Breast epithelium (tissue), 4 donors: ENCODE measurements around the gene HDAC4. TPM values are rescaled to one million over a fixed set of nuclear protein-coding genes. Genes with fewer than 3 reads are reported as not detected.

ENCODE experiments used
- DNase-seq, 2 donors: peaks; one replicate each; pipeline ENCODE4 v3.0.0-alpha.2; 2019; ENCODE audit warnings: low spot score in 2 of 2
- H3K27ac ChIP-seq, 2 donors: fragments of 200-600 bp; sonication (generic) in 1 of 2; one replicate each; pipeline ENCODE4 v1.5.1; 2016 to 2019; ENCODE audit warnings: mild to moderate bottlenecking in 1 of 2
- H3K27me3 ChIP-seq, 2 donors: fragments of 200-600 bp; sonication (generic) in 1 of 2; one replicate each; pipeline versions ENCODE4 v1.5.1 to v1.6.0; 2017 to 2019; ENCODE audit warnings: control low read depth in 1 of 2, mild to moderate bottlenecking in 1 of 2
- H3K36me3 ChIP-seq: fragments of 200-600 bp; one replicate; pipeline ENCODE4 v1.5.1; 2019
- H3K4me1 ChIP-seq, 2 donors: fragments of 200-600 bp; sonication (generic); one replicate each; pipeline ENCODE4 v1.5.1; 2016 to 2019; ENCODE audit warnings: control low read depth in 1 of 2
- H3K4me3 ChIP-seq, 3 donors: fragments of 200-600 bp; sonication (generic); 1 replicate in 2 of 3; 2 replicates in 1 of 3; pipeline ENCODE4 v1.5.1; 2016 to 2019; ENCODE audit warnings: mild to moderate bottlenecking in 3 of 3, moderate library complexity in 2 of 3
- H3K9me3 ChIP-seq, 2 donors: fragments of 200-600 bp; sonication (generic) in 1 of 2; one replicate each; pipeline ENCODE4 v1.5.1; 2016 to 2019; ENCODE audit warnings: control low read depth in 1 of 2
- POLR2A ChIP-seq: fragments of 450-650 bp; IDR thresholded peaks from one replicate; pipeline ENCODE4 v1.6.1; 2016; ENCODE audit warnings: antibody characterized with exemption, mild to moderate bottlenecking, moderate library complexity
- POLR2AphosphoS5 ChIP-seq, 3 donors: sonication (generic); formaldehyde crosslinking; IDR thresholded peaks; one replicate each; pipeline ENCODE4 v1.6.1; 2017; ENCODE audit warnings: antibody characterized with exemption in 3 of 3
- intact Hi-C: fragments of 100-400 bp; cut with DNase I; formaldehyde crosslinking; loops from one replicate; pipeline ENCODE4 v1.15.1; 2023; ENCODE audit warnings: low total_unique reads
- total RNA-seq, 3 donors: library from RNA; depleted of rRNA; stranded (reverse); fragments of >200 nt; gene quantifications; one replicate each; pipeline ENCODE4 v1.1.0, GENCODE V29; 2016
- TF ChIP-seq, protein P1 (sequence below), 3 donors: fragments of 450-650 bp; IDR thresholded peaks; one replicate each; pipeline ENCODE4 v1.5.1; 2016 to 2017; ENCODE audit warnings: antibody characterized with exemption in 3 of 3, mild to moderate bottlenecking in 3 of 3, moderate library complexity in 3 of 3

HDAC4 gene
- total RNA-seq, 3 donors from 2014 or later: 20.3 to 36.0 (median 32.8) TPM

DNA sequence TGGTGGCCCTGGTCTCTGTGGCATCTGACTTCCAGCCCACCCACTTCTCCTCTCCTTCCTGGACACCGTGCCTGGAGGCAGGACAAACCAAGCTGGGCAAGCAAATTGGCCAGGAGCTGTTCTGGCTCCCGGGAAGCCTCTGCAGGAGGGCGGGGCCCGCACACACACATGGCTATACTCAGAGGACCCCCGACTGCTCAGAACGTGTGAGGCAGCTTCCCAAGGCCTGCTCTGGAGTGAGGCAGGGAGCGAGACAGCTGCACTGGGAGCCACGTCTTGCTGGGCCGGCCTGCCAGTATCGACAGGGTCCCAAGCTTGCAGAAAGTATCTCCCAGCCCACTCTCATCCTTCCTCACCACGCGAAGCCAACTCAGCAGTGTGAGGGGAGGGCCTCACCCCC is 295.6 kb downstream of the HDAC4 start:
- peaks cover 8% of the 10 kb centered on the region for H3K36me3 ChIP-seq
- H3K4me3 ChIP-seq: no peak overlapping the region
- TF ChIP-seq, protein P1, sequence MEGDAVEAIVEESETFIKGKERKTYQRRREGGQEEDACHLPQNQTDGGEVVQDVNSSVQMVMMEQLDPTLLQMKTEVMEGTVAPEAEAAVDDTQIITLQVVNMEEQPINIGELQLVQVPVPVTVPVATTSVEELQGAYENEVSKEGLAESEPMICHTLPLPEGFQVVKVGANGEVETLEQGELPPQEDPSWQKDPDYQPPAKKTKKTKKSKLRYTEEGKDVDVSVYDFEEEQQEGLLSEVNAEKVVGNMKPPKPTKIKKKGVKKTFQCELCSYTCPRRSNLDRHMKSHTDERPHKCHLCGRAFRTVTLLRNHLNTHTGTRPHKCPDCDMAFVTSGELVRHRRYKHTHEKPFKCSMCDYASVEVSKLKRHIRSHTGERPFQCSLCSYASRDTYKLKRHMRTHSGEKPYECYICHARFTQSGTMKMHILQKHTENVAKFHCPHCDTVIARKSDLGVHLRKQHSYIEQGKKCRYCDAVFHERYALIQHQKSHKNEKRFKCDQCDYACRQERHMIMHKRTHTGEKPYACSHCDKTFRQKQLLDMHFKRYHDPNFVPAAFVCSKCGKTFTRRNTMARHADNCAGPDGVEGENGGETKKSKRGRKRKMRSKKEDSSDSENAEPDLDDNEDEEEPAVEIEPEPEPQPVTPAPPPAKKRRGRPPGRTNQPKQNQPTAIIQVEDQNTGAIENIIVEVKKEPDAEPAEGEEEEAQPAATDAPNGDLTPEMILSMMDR (IDR thresholded peaks at IDR 0.05): no peak
- no peak for TF ChIP-seq POLR2A
- TF ChIP-seq POLR2AphosphoS5 (IDR thresholded peaks at IDR 0.05): no peak

DNA sequence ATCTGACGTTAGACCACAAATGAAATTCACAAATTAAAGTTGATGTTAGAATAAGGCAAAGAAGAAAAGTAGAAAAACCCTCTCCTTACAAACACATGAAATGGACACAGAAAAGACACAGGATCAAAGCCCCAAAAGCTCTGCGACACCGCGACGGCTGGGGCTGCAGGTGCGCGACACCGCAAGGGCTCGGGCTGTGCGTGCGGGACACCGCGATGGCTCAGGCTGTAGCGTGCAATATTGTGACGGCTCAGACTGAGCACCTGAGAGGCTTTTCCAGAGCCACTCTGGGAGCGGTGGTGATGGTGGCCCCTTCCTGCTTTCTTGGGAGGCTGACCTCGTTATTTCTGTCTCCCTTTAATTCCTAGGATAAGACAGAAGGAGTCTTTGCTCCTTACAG is 296.0 kb downstream of the HDAC4 start:
- TF ChIP-seq POLR2AphosphoS5 (IDR thresholded peaks at IDR 0.05) (no peak), POLR2A (no peak)
- TF ChIP-seq, protein P1 (IDR thresholded peaks at IDR 0.05): no peak
- Histone ChIP-seq H3K27me3 (no peaks in the 10 kb centered on the region), H3K36me3 (peaks cover 9% of the 10 kb centered on the region), H3K27ac (no peak overlapping the region), H3K9me3 (no peaks in the 10 kb centered on the region), H3K4me1 (no peaks in the 10 kb centered on the region), H3K4me3 (no peak overlapping the region)
- DNase-seq: no peak
- intact Hi-C loops: loop anchor here (5.0 kb wide), 1 partner anchor 93 kb away; no protein-coding TSS in a partner anchor

More for the DNA sequence above, 295.6 kb downstream of the HDAC4 start:
- no peak for DNase-seq
- no peaks in the 10 kb centered on the region for H3K4me1 ChIP-seq
- H3K27ac ChIP-seq: no peak overlapping the region
- intact Hi-C loops: loop anchor here (5.0 kb wide), 1 partner anchor 92 kb away; no protein-coding TSS in a partner anchor
- H3K9me3 ChIP-seq: no peaks in the 10 kb centered on the region
- H3K27me3 ChIP-seq: no peaks in the 10 kb centered on the region

DNA sequence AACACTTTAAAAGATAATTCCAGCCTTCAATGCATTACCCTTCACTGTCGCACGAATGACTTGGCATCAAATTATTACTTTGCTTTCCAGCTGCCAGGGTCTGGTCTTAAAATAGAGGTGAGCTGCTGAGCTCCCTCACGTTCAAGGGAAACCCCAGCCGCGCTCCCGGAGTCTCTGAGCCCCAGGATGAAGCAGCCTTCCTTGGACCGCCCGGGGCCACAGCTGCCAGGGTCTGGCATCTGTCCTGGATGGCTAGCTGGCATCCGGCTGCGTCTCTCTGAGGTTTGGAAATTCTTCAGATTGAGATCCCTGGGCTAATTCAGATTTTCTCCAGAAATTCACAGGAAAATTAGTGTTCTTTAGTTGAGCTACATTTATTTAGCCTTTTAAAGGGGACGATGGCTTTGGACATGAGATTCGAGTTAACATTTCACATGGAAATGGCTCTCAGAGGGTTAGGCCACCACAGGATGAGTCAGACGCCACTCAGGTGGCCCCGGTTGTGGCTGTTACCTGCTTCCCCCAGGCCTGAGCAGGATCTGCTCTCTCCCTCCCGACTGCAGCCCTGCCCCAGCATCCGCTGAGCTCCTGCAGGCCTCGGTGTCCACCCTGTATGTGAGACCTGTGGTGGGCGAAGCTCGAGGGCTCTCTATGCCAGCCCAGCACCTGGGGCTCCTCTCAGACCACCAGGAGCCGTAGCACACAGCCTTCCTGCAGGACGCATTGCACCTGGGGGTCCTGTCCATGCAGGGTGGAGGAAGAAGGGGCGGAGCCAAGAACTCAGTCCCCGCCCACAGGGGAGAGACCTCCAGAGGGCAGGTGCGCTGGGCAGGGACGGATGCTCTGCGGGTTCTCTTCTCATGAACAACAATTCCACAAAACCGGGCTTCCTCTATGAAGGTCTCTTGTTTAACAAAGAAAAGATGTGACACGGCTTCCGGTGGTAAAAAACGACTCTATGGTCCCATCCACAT is 297.4 kb downstream of the HDAC4 start:
- H3K36me3 ChIP-seq: peaks cover 9% of the 10 kb centered on the region
- intact Hi-C loops: no loop called here
- no peak overlapping the region for H3K27ac ChIP-seq

DNA sequence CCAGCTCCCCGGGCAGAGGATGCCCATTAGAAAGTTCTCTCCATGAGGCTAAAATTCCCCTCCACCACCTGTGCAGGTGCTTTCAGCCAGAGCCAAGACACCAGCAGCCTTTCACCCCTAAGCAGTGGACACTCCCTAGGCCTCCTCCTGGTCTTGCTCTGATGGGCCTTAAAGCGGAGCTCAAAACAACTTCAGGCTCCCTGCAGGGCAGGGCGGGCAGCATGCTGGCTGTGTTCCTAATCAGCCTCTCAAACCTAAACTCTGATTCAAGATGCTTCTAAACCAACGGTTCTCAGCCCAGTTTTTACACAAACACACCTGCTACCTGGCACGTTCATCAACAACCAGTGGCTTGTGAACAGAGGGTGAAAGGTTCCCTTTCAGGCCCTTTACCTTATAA is 298.6 kb downstream of the HDAC4 start:
- TF ChIP-seq, protein P1 (IDR thresholded peaks at IDR 0.05): no peak
- no peak for TF ChIP-seq POLR2A
- TF ChIP-seq POLR2AphosphoS5 (IDR thresholded peaks at IDR 0.05): no peak
- DNase-seq: no peak
- Histone ChIP-seq H3K27me3 (no peaks in the 10 kb centered on the region), H3K27ac (no peak overlapping the region), H3K4me1 (no peaks in the 10 kb centered on the region), H3K9me3 (no peaks in the 10 kb centered on the region), H3K36me3 (peaks cover 9% of the 10 kb centered on the region), H3K4me3 (no peak overlapping the region)
- intact Hi-C loops: no loop called here

More for the DNA sequence above, 297.4 kb downstream of the HDAC4 start:
- Histone ChIP-seq H3K9me3 (no peaks in the 10 kb centered on the region), H3K4me3 (no peak overlapping the region), H3K27me3 (no peaks in the 10 kb centered on the region), H3K4me1 (no peaks in the 10 kb centered on the region)
- TF ChIP-seq, protein P1 (IDR thresholded peaks at IDR 0.05): no peak
- no peak for TF ChIP-seq POLR2AphosphoS5 (IDR thresholded peaks at IDR 0.05)
- no peak for TF ChIP-seq POLR2A
- DNase-seq: no peak

DNA sequence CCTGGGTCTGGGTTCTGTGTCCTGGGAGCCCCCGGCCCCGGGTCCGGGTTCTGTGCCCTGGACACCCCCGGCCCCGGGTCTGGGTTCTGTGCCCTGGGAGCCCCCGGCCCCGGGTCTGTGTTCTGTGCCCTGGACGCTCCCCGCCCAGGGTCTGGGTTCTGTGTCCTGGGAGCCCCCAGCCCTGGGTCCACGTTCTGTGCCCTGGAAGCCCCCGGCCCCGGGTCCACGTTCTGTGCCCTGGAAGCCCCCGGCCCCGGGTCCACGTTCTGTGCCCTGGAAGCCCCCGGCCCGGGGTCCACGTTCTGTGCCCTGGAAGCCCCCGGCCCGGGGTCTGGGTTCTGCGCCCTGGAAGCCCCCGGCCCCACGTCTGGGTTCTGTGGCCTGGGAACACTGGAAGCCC is 299.0 kb downstream of the HDAC4 start:
- no peak overlapping the region for H3K27ac ChIP-seq
- TF ChIP-seq, protein P1 (IDR thresholded peaks at IDR 0.05): no peak
- no peak for TF ChIP-seq POLR2AphosphoS5 (IDR thresholded peaks at IDR 0.05)
- no peak for TF ChIP-seq POLR2A
- no peaks in the 10 kb centered on the region for H3K9me3 ChIP-seq
- DNase-seq: no peak
- intact Hi-C loops: no loop called here
- no peaks in the 10 kb centered on the region for H3K4me1 ChIP-seq
- no peaks in the 10 kb centered on the region for H3K27me3 ChIP-seq
- H3K36me3 ChIP-seq: peaks cover 9% of the 10 kb centered on the region
- no peak overlapping the region for H3K4me3 ChIP-seq
